Thoracic aorta (tissue), 2 donors: Measurements from ENCODE around the gene VSIG2. TPM values are rescaled to one million over a fixed set of nuclear protein-coding genes. Genes with fewer than 3 reads are reported as not detected.

Source experiments
- ATAC-seq: fragments of 150-250 bp; one replicate; pipeline ENCODE4 v1.8.0; 2017; ENCODE audit warnings: low read depth; ENCODE audit not compliant: insufficient number of reproducible peaks, low FRiP score
- DNase-seq: peaks from one replicate; pipeline ENCODE4 v3.0.0-alpha.2; 2020; ENCODE audit warnings: low spot score
- H3K27ac ChIP-seq, 2 donors: fragments of 200-600 bp; sonication (generic); 1 replicate in 1 of 2; 2 replicates in 1 of 2; pipeline ENCODE4 v1.5.1; 2016; ENCODE audit warnings: mild to moderate bottlenecking in 2 of 2, moderate library complexity in 2 of 2
- H3K27me3 ChIP-seq: fragments of 200-600 bp; sonication (generic); replicated peaks from 2 replicates; pipeline ENCODE4 v1.6.0; 2016; ENCODE audit warnings: mild to moderate bottlenecking; ENCODE audit not compliant: insufficient read depth
- H3K36me3 ChIP-seq: fragments of 200-600 bp; sonication (generic); one replicate; pipeline ENCODE4 v1.5.1; 2016
- H3K4me1 ChIP-seq, 2 donors: fragments of 200-600 bp; sonication (generic); 1 replicate in 1 of 2; 2 replicates in 1 of 2; pipeline versions ENCODE4 v1.5.1 to v1.6.0; 2016; ENCODE audit warnings: low read depth in 2 of 2, mild to moderate bottlenecking in 1 of 2; ENCODE audit not compliant: control insufficient read depth in 1 of 2
- H3K4me3 ChIP-seq: fragments of 200-600 bp; sonication (generic); 2 replicates; pipeline ENCODE4 v1.5.1; 2016; ENCODE audit warnings: mild to moderate bottlenecking
- H3K9me3 ChIP-seq: fragments of 200-600 bp; sonication (generic); 2 replicates; pipeline ENCODE4 v1.5.1; 2016
- total RNA-seq, 2 donors: library from RNA; depleted of rRNA; stranded (reverse); fragments of >200 nt; gene quantifications; one replicate each; pipeline versions ENCODE4 v1.1.0 to v1.2.3, GENCODE V29; 2016
- TF ChIP-seq, protein P1 (sequence below): fragments of 200-600 bp; sonication (generic); IDR thresholded peaks from one replicate; pipeline ENCODE4 v1.5.1; 2019; ENCODE audit warnings: antibody characterized with exemption

The VSIG2 gene
- total RNA-seq, 2 donors from 2014 or later, result 1.2 to 2.7 TPM

DNA sequence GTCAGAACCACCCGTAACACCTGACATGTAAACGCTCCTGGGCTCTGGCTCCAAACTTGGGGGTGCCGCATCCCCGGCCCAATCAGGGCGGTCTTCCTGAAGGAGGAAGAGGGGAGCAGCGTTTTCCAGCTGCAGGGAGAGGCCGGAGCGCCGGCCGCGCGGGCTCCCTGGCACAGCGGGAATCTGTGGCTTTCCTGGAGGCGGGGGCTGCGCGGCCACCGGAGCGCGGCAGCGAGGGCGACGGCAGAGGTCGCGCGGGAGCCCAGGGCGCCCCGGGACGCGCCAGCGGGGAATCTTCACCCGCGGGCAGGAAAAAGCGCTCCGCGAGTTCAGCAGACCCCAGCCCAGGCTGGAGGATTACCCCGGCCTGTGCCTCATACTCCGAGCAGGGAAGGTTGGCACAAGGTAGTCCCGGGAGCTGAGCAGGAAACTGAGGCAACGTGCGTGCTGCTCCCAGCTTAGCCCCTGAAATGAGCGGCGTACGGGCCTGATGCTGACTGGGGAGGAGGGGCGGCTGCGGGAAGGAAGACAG, 10.6 kb upstream of the VSIG2 start:
- ATAC-seq (no peak), DNase-seq (no peak)
- peak overlapping the region; percentile 36 to 83 for H3K27ac ChIP-seq
- no peaks in the 10 kb centered on the region for H3K9me3 ChIP-seq
- no peaks in the 10 kb centered on the region for H3K27me3 ChIP-seq
- H3K36me3 ChIP-seq, result no peaks in the 10 kb centered on the region
- TF ChIP-seq, protein P1, sequence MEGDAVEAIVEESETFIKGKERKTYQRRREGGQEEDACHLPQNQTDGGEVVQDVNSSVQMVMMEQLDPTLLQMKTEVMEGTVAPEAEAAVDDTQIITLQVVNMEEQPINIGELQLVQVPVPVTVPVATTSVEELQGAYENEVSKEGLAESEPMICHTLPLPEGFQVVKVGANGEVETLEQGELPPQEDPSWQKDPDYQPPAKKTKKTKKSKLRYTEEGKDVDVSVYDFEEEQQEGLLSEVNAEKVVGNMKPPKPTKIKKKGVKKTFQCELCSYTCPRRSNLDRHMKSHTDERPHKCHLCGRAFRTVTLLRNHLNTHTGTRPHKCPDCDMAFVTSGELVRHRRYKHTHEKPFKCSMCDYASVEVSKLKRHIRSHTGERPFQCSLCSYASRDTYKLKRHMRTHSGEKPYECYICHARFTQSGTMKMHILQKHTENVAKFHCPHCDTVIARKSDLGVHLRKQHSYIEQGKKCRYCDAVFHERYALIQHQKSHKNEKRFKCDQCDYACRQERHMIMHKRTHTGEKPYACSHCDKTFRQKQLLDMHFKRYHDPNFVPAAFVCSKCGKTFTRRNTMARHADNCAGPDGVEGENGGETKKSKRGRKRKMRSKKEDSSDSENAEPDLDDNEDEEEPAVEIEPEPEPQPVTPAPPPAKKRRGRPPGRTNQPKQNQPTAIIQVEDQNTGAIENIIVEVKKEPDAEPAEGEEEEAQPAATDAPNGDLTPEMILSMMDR, result no peak
- peaks cover 11 to 51% of the 10 kb centered on the region in 2 donors for H3K4me1 ChIP-seq
- peak overlapping the region; percentile 70 for H3K4me3 ChIP-seq

DNA sequence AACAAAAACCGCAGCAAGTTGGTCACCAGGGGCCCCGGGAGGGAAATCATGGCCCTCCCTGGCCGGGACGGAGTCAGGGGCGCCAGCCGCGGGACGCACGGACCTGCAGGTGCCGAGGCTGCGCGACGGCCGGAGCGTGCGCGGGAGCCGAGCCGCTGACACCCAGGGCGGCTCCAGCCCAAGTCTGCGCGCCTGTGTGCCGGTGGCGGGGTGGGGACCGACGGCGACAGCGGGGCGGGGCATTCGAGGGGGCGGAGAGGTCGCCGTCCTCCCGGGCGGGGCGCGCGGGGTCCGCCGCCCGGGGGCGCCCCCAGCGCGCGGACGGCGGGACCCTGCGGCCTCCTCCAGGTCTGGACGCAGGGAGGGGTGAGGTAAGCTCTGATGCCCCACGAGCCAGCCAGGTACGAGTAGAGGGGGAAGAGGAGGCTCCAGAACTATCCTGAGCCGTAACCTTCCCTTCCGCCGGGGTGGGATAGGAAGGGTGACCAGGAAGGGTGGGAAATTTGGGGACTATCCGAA, 10.1 kb upstream of the VSIG2 start, which contains the start of gene ESAM:
Gene ESAM, minus strand, starts transcription at position 186 of the 519 bp plus-strand sequence. Its CDS starts 136 bp downstream, at position 50.
- peak within 1 kb of the TSS; percentile 81 to 83 for H3K27ac ChIP-seq
- ATAC-seq, result no peak
- no peaks in the 10 kb centered on the region for H3K9me3 ChIP-seq
- H3K27me3 ChIP-seq, result no peaks in the 10 kb centered on the region
- no peaks in the 10 kb centered on the region for H3K36me3 ChIP-seq
- TF ChIP-seq, protein P1, result no peak
- peaks cover 11 to 51% of the 10 kb centered on the region in 2 donors for H3K4me1 ChIP-seq
- H3K4me3 ChIP-seq, result peak within 1 kb of the TSS; percentile 70
- no peak for DNase-seq

DNA sequence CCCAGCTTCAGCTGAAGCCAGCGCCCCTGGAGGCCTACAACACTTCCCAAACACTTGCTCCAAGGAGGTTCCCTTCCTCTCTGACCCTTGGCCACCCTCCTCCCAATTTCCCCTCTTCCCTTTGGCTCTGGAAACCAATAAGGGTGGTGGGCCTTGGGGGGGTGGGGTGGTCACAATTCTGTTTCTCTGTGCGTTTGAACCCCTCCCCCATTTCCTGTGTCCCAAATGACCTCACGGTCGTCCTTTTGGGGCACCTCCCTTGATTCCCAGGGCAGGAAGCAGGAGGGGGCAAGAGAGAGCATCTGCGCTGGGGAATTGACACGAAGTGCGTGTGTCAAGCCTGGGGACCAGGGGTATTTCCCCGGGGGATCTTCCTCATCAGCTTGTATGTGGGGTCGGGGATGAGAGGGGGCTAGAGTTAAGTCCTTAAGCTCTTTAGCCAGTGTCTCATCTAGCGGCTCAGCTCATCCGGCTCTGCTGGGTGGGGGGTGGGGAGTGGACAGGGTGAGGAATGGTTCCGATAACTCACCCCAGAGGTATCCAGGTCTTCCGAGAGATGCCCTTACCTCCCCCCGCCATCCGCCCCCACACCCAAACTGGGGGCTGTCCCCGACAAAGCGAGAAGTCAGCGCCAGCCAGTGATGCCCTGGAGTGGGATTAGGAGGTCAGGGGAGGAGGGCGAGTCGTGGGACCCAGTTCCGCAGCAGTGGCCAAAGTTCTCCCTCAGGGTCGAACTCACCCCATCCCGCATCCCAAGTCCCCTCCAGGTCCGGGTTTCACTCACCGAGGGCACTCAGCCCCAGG, 9.4 kb upstream of the VSIG2 start:
- no peak for ATAC-seq
- TF ChIP-seq, protein P1, result no peak
- H3K36me3 ChIP-seq, result no peaks in the 10 kb centered on the region
- no peaks in the 10 kb centered on the region for H3K27me3 ChIP-seq
- H3K4me3 ChIP-seq, result peak overlapping the region; percentile 70
- H3K4me1 ChIP-seq, result peaks cover 11 to 51% of the 10 kb centered on the region in 2 donors
- no peak for DNase-seq
- peak overlapping the region; percentile 81 to 83 for H3K27ac ChIP-seq
- no peaks in the 10 kb centered on the region for H3K9me3 ChIP-seq

DNA sequence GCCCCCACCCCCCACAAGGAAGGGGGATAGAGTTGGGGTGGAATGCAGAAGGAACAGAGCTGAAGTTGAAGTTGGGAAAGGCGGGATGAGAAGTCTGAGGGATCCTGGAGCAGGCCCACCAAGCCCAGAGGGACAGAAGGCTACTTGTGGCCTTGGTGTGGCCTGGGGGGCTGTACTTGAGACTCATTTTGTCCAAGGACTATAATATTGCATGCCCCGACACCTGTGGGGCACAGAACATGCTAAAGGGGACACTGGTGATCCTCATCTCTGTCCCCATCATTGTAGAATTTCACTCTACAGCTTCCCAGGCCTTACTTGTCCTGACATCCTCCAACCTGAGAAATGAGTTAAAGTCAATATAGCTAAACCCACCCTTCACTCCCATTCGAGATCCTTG, 8.8 kb upstream of the VSIG2 start:
- ATAC-seq (no peak), DNase-seq (no peak)
- TF ChIP-seq, protein P1, result no peak
- Histone ChIP-seq H3K27me3 (no peaks in the 10 kb centered on the region), H3K4me1 (peaks cover 11 to 51% of the 10 kb centered on the region in 2 donors), H3K9me3 (no peaks in the 10 kb centered on the region), H3K4me3 (peak overlapping the region; percentile 70), H3K27ac (peak overlapping the region; percentile 81 to 83), H3K36me3 (no peaks in the 10 kb centered on the region)

DNA sequence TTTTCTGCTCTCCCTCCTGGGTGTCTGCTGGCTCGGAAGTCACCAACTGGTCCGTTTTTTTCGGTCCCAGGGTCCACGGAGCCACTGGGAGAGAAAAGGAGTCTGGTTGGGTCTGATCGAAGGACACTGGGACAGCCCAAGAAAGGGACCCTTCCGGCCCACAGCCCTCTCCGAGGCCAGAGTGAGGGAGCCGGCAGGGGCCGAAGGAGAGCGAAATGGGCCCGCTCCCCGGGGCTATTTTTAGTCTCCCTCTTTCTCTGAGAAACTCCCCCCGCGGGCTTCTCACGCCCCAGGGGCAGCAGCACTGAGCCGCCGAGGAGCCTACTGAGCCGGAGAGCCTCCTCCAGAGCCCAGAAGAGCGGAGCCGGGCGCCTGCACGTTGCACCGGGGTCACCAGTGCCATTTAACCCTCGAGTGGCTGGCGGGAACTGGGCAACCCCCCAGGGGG, 8.2 kb upstream of the VSIG2 start:
- DNase-seq (no peak), ATAC-seq (no peak)
- peak overlapping the region; percentile 81 to 83 for H3K27ac ChIP-seq
- H3K4me1 ChIP-seq, result peaks cover 11 to 51% of the 10 kb centered on the region in 2 donors
- no peaks in the 10 kb centered on the region for H3K9me3 ChIP-seq
- no peaks in the 10 kb centered on the region for H3K36me3 ChIP-seq
- no peaks in the 10 kb centered on the region for H3K27me3 ChIP-seq
- H3K4me3 ChIP-seq, result peak overlapping the region; percentile 70
- TF ChIP-seq, protein P1, result no peak
